ENCODE results near the gene SCUBE1. TPM values are rescaled to one million over a fixed set of nuclear protein-coding genes. Genes with fewer than 3 reads are reported as not detected.

Gene SCUBE1
- total and polyA plus RNA-seq, 8 donors, result 0.04 to 0.41 (median 0.12) TPM; not detected in 3

DNA sequence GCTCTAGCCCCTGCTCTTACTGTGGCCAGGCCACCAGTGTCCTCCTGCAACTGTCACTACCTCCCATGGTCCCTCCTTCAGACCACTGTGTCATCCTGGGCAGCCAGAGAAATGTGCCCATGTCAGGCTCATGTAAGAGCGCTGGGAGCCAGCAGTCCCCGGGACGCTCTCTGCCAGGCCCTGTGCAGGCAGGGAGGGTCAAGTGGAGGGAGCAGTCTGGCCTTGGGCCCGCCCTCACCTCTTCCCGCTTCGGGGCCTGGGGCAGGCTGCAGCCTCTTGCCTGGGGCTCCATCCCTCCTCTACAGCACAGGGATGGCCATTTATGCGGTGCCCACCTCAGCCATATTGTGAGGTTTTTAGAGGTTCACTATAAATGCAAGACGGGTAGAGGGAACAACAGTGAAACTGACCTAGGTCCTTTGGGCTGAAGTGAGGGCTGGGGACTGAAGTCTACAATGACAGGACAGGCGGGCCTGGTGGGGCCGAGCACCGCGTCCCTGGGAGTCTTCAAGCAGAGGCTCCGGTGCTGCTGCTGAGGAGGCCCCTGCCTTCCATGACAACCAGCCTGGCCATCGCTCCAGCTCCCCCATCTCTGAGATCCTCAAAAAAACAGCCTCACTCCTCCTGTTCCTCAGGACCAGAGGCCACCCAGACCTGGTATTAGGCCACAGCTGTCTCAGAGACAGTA lies 101.3 kb downstream of the SCUBE1 start:
- intact Hi-C loops (cut with DNase I), result no loop called here
- ATAC-seq, result no peak

DNA sequence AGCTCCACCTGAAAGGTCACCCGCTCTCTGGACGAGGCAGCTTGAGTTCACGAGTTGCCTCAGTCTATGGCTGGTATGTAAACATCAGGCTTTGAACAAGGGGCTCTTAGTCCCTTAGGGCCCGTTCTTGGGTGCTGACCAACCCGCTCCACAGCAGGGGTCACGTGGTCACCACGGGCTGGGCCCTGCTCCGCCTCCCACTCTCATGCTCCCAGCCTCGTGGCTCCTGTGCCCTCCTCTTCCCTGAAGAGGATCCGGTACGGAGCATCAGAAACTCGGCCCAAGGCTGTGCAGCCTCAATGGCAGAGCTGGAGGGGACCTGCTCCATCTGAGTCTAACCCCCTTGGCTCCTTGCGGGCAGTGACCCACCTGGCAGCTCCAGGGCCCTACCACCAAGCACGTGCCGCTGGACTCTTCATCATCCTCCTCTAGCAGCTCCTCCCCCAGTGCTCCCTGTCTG lies 102.0 kb downstream of the SCUBE1 start:
- Histone ChIP-seq H3K27me3 (no peaks in the 10 kb centered on the region), H3K36me3 (no peaks in the 10 kb centered on the region), H3K27ac (no peak overlapping the region), H3K4me3 (no peak overlapping the region), H3K4me1 (peaks cover 0 to 3% (median 2%) of the 10 kb centered on the region in 3 donors), H3K9me3 (no peaks in the 10 kb centered on the region)
- no peak for TF ChIP-seq CTCF (IDR thresholded peaks at IDR 0.05)
- DNase-seq (no peak), FAIRE-seq (no peak), ATAC-seq (no peak)
- intact Hi-C loops (cut with DNase I), result no loop called here
- WGBS, 2 donors, result 82 to 86% methylated on average over 12 to 15 of the region's 15 CpGs

More for the DNA sequence above, 101.3 kb downstream of the SCUBE1 start:
- H3K9me3 ChIP-seq, result no peaks in the 10 kb centered on the region
- no peak overlapping the region for H3K27ac ChIP-seq
- FAIRE-seq (no peak), DNase-seq (no peak)
- TF ChIP-seq CTCF (IDR thresholded peaks at IDR 0.05), result no peak
- no peak overlapping the region for H3K4me3 ChIP-seq
- no peaks in the 10 kb centered on the region for H3K36me3 ChIP-seq
- no peaks in the 10 kb centered on the region for H3K27me3 ChIP-seq
- H3K4me1 ChIP-seq, result no peaks in the 10 kb centered on the region
- 89 to 93% methylated on average over 14 of the region's 14 CpGs for WGBS, 2 donors

GRCh38 chr22:43240614-43241013 lies 102.6 kb downstream of the SCUBE1 start:
- TF ChIP-seq CTCF (IDR thresholded peaks at IDR 0.05), result no peak
- Histone ChIP-seq H3K4me3 (no peak overlapping the region), H3K36me3 (no peaks in the 10 kb centered on the region), H3K27me3 (no peaks in the 10 kb centered on the region), H3K9me3 (no peaks in the 10 kb centered on the region), H3K27ac (no peak overlapping the region), H3K4me1 (peaks cover 0 to 8% (median 5%) of the 10 kb centered on the region in 3 donors)
- 79 to 90% methylated on average over 7 of the region's 7 CpGs for WGBS, 2 donors
- intact Hi-C loops (cut with DNase I), result no loop called here
- no peak for DNase-seq
- no peak for ATAC-seq
- FAIRE-seq, result no peak

GRCh38 chr22:43239956-43240355 lies 103.2 kb downstream of the SCUBE1 start:
- TF ChIP-seq CTCF (IDR thresholded peaks at IDR 0.05), result no peak
- FAIRE-seq (no peak), ATAC-seq (no peak), DNase-seq (no peak)
- no peaks in the 10 kb centered on the region for H3K36me3 ChIP-seq
- no peak overlapping the region for H3K4me3 ChIP-seq
- intact Hi-C loops (cut with DNase I), result loop anchor here in 1 of 3 donors (10.0 kb wide), 1 partner anchor 145 kb away; no protein-coding TSS in a partner anchor
- no peaks in the 10 kb centered on the region for H3K9me3 ChIP-seq
- H3K4me1 ChIP-seq, result peaks cover 0 to 8% (median 5%) of the 10 kb centered on the region in 3 donors
- no peaks in the 10 kb centered on the region for H3K27me3 ChIP-seq
- WGBS, 2 donors, result 79 to 85% methylated on average over 9 of the region's 9 CpGs
- no peak overlapping the region for H3K27ac ChIP-seq

DNA sequence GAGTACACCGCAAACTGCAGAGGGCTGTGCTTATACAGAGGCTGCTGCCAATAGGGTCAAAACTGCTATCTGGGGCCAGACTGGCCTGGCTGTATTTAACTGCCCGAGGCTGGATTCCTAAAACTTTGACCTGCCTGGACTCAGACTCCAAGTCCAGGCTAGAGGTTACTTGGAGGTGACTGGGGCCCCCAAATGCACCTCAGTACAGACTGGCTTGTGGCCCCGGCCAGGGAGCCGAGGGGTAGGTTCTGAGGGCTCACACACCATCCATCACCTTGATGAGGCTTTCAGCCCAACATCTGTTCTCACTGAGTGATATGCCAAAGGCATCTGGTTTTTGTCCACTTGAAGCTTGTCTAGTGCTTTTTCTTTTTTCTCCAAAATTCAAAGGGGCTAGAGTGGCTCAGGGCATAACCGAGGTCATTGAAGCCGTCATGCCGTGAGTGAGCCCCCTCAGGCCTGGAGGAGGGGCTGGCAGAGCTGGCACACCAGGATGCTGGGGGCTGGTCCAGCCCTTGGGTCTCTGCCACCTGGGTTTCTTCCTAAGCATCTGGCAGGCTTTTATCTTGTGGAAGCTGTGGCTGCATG lies 103.9 kb downstream of the SCUBE1 start:
- Histone ChIP-seq H3K36me3 (no peaks in the 10 kb centered on the region), H3K27ac (no peak overlapping the region), H3K4me1 (peaks cover 0 to 8% (median 5%) of the 10 kb centered on the region in 3 donors), H3K27me3 (no peaks in the 10 kb centered on the region), H3K4me3 (no peak overlapping the region), H3K9me3 (no peaks in the 10 kb centered on the region)
- no peak for TF ChIP-seq CTCF (IDR thresholded peaks at IDR 0.05)
- FAIRE-seq (no peak), ATAC-seq (no peak), DNase-seq (no peak)
- 66 to 70% methylated on average over 7 of the region's 7 CpGs for WGBS, 2 donors
- intact Hi-C loops (cut with DNase I), result loop anchor here in 1 of 3 donors (10.0 kb wide), 1 partner anchor 146 kb away; no protein-coding TSS in a partner anchor

Measured in pancreas (tissue), 10 donors.